Endothelial cell of umbilical vein (primary cell): ENCODE measurements around the gene PARP1. TPM values are rescaled to one million over a fixed set of nuclear protein-coding genes. Genes with fewer than 3 reads are reported as not detected.

Experiments
- BruUV-seq: library from RNA; stranded (reverse); fragments of 400-500 nt; replicated peaks from 2 replicates; lab custom pipeline; 2021; lab: Mats Ljungman, UMichigan
- CTCF ChIA-PET: fragments of 300-600, 350-600 bp; sonication (Branson Sonifier 250); formaldehyde crosslinking; loops from one replicate; lab custom pipeline; 2021; ENCODE audit warnings: antibody characterized with exemption, inconsistent platforms; lab: Charles Lee
- POLR2A ChIA-PET: fragments of 300-600, 350-600 bp; sonication (Branson Sonifier 250); formaldehyde crosslinking; loops from one replicate; lab custom pipeline; 2021; ENCODE audit warnings: antibody characterized with exemption, inconsistent platforms; lab: Charles Lee
- DNase-seq: peaks from one replicate; pipeline ENCODE4 v3.0.0-alpha.2; 2011; ENCODE audit warnings: low read depth, low spot score
- FAIRE-seq: peaks from 2 replicates; lab custom pipeline; 2011; peaks lifted over from hg19 to GRCh38; lab: Jason Lieb, UNC
- H2AFZ ChIP-seq: 2 replicates; pipeline ENCODE4 v1.6.0; 2012; ENCODE audit warnings: low read depth, low read length, control low read depth, inconsistent platforms
- H3K27ac ChIP-seq: 2 replicates; pipeline ENCODE4 v1.5.1; 2011; ENCODE audit warnings: low read depth, mild to moderate bottlenecking, control low read depth, low read length, moderate library complexity; ENCODE audit not compliant: insufficient read depth
- H3K27me3 ChIP-seq, 2 experiments: 2 replicates each; pipeline versions ENCODE4 v1.6.0 to v1.6.1; 2011; ENCODE audit warnings: low read length in 2 of 2, mixed read lengths in 1 of 2; ENCODE audit not compliant: control insufficient read depth in 2 of 2, insufficient read depth in 2 of 2
- H3K36me3 ChIP-seq, 2 experiments: 2 replicates in 1 of 2; 3 replicates in 1 of 2; pipeline ENCODE4 v1.5.1; 2011; ENCODE audit warnings: low read length in 2 of 2, mild to moderate bottlenecking in 1 of 2, moderate library complexity in 1 of 2; ENCODE audit not compliant: control insufficient read depth in 2 of 2, insufficient read depth in 2 of 2; ENCODE audit errors: extremely low read depth in 1 of 2
- H3K4me1 ChIP-seq: 3 replicates; pipeline ENCODE4 v1.5.1; 2011; ENCODE audit warnings: mild to moderate bottlenecking, low read length; ENCODE audit not compliant: control insufficient read depth, insufficient read depth; ENCODE audit errors: extremely low read depth
- H3K4me2 ChIP-seq: 2 replicates; pipeline ENCODE4 v1.6.1; 2011; ENCODE audit warnings: low read length, control low read depth, mixed read lengths; ENCODE audit not compliant: insufficient read depth
- H3K4me3 ChIP-seq, 3 experiments: fragments of 200-600 bp in 1 of 3; sonication (generic), shearing (Covaris generic) in 1 of 3; replicated peaks in 1 of 3; 2 replicates each; pipeline ENCODE4 v1.5.1; 2011 to 2016; ENCODE audit warnings: control low read depth in 3 of 3, low read length in 3 of 3, mild to moderate bottlenecking in 2 of 3, inconsistent platforms in 1 of 3, low read depth in 1 of 3, moderate library complexity in 1 of 3; ENCODE audit not compliant: insufficient read depth in 1 of 3
- H3K79me2 ChIP-seq: 2 replicates; pipeline ENCODE4 v1.6.0; 2012; ENCODE audit warnings: low read length, inconsistent platforms; ENCODE audit not compliant: control insufficient read depth, insufficient read depth
- H3K9ac ChIP-seq: replicated peaks from 2 replicates; pipeline ENCODE3; 2011; ENCODE audit warnings: low read length, control low read depth; ENCODE audit not compliant: insufficient read depth; ENCODE audit errors: extremely low read depth
- H3K9me1 ChIP-seq: replicated peaks from 3 replicates; pipeline ENCODE4 v1.6.0; 2011; ENCODE audit warnings: mild to moderate bottlenecking, low read length; ENCODE audit not compliant: control insufficient read depth, insufficient read depth; ENCODE audit errors: extremely low read depth
- H3K9me3 ChIP-seq: replicated peaks from 2 replicates; pipeline ENCODE4 v1.5.1; 2012; ENCODE audit warnings: low read length, inconsistent platforms; ENCODE audit not compliant: control insufficient read depth, insufficient read depth
- H4K20me1 ChIP-seq: replicated peaks from 2 replicates; pipeline ENCODE3; 2011; ENCODE audit warnings: mild to moderate bottlenecking, low read length; ENCODE audit not compliant: control insufficient read depth, insufficient read depth; ENCODE audit errors: extremely low read depth
- CTCF ChIP-seq, 2 donors: IDR thresholded peaks; 1 replicate in 1 of 2; 2 replicates in 1 of 2; pipeline ENCODE4 v1.5.1; 2011; ENCODE audit warnings: low read length in 2 of 2, mild to moderate bottlenecking in 2 of 2, moderate library complexity in 2 of 2, control low read depth in 1 of 2, inconsistent platforms in 1 of 2, low read depth in 1 of 2; ENCODE audit not compliant: insufficient read depth in 1 of 2; ENCODE audit errors: extremely low read depth in 1 of 2
- FOS ChIP-seq: IDR thresholded peaks from 2 replicates; pipeline ENCODE4 v1.6.1; 2011; ENCODE audit warnings: mild to moderate bottlenecking, low read length, moderate library complexity, borderline replicate concordance; ENCODE audit not compliant: insufficient read depth
- GATA2 ChIP-seq: IDR thresholded peaks from 2 replicates; pipeline ENCODE4 v1.7.0; 2011; ENCODE audit warnings: low read depth, mild to moderate bottlenecking, moderate library complexity, mixed read lengths, low read length; ENCODE audit not compliant: insufficient read length, insufficient read depth
- JUN ChIP-seq: IDR thresholded peaks from 2 replicates; pipeline ENCODE4 v1.6.1; 2011; ENCODE audit warnings: borderline replicate concordance, low read depth; ENCODE audit not compliant: insufficient read length, insufficient read depth
- MAX ChIP-seq: IDR thresholded peaks from 2 replicates; pipeline ENCODE4 v1.6.1; 2011; ENCODE audit not compliant: insufficient read depth, insufficient read length
- MYC ChIP-seq: IDR thresholded peaks from one replicate; pipeline ENCODE4 v1.6.1; 2011; ENCODE audit warnings: mild to moderate bottlenecking, low read depth, low read length
- POLR2A ChIP-seq: IDR thresholded peaks from 2 replicates; pipeline ENCODE4 v1.6.1; 2012; ENCODE audit warnings: low read depth, mild to moderate bottlenecking, control low read depth, low read length
- POLR2AphosphoS5 ChIP-seq: IDR thresholded peaks from 2 replicates; pipeline ENCODE4 v1.6.1; 2012; ENCODE audit warnings: low read depth, mild to moderate bottlenecking, control low read depth, low read length, moderate library complexity; ENCODE audit not compliant: insufficient read depth
- dilution Hi-C: fragments of 300-500 bp; cut with MboI; formaldehyde crosslinking; loops from one replicate; pipeline ENCODE4 v1.15.0; 2019; ENCODE audit warnings: low sequenced_read_pairs; ENCODE audit not compliant: extremely low pct_ligation_motif_present
- intact Hi-C: fragments of 100-400 bp; cut with micrococcal nuclease; formaldehyde crosslinking; loops from one replicate; pipeline ENCODE4 v1.10.0; 2022
- polyA plus RNA-seq, 4 experiments: library from polyadenylated mRNA; depleted of rRNA in 3 of 4; stranded (reverse) in 3 of 4; unstranded in 1 of 4; fragments of >200 nt; gene quantifications; 2 replicates each; pipeline versions ENCODE4 v1.2.1 to v1.2.3, GENCODE V29; 2011 to 2012; ENCODE audit warnings: missing spikeins in 1 of 4
- total RNA-seq: library from RNA; stranded (reverse); gene quantifications from 2 replicates; pipeline ENCODE4 v1.2.3, GENCODE V29; 2021

PARP1 gene
- total and polyA plus RNA-seq, 2 donors (not counting 3 experiments of a cell fraction or from before 2014, with no cell fraction given): 136 to 160 TPM

- dilution Hi-C loops (no loop called here), intact Hi-C loops (no loop called here)
- Histone ChIP-seq H3K4me2 (peak overlapping the region; percentile 16), H3K79me2 (peaks cover 64% of the 10 kb centered on the region), H3K9ac (no peak overlapping the region), H4K20me1 (no peaks in the 10 kb centered on the region), H3K4me3 (no peak overlapping the region), H3K27ac (no peak overlapping the region), H3K27me3 (no peaks in the 10 kb centered on the region), H2AFZ (no peak overlapping the region), H3K9me3 (no peaks in the 10 kb centered on the region), H3K9me1 (no peaks in the 10 kb centered on the region), H3K4me1 (peaks cover 20% of the 10 kb centered on the region), H3K36me3 (peaks cover under 1 to 13% of the 10 kb centered on the region in 2 experiments)
- BruUV-seq: no TSS peak
- CTCF ChIA-PET: interaction anchor here (1.3 kb wide), 1 partner anchor 280 kb away, joined by 3 read pairs; no protein-coding TSS in a partner anchor
- TF ChIP-seq POLR2A: no peak
- TF ChIP-seq MYC: no peak
- TF ChIP-seq POLR2AphosphoS5: no peak
- no peak for TF ChIP-seq MAX
- no peak for TF ChIP-seq CTCF (IDR thresholded peaks at IDR 0.05; ENCODE audit: extremely low read depth in 1 of 2, insufficient read depth in 1 of 2, low read depth in 1 of 2, low read length in 2 of 2)
- TF ChIP-seq FOS: no peak
- TF ChIP-seq JUN: no peak
- TF ChIP-seq GATA2: no peak
- no peak for FAIRE-seq
- no peak for DNase-seq
- POLR2A ChIA-PET: no interaction called here
Measured at GRCh38 chr1:226405411-226405988, 2.4 kb downstream of the PARP1 start.
